ENCODE results near the gene ARID4B.
A peak's percentile ranks its signal among the peaks of the same experiment; 100 is the strongest.

The ARID4B gene

DNA sequence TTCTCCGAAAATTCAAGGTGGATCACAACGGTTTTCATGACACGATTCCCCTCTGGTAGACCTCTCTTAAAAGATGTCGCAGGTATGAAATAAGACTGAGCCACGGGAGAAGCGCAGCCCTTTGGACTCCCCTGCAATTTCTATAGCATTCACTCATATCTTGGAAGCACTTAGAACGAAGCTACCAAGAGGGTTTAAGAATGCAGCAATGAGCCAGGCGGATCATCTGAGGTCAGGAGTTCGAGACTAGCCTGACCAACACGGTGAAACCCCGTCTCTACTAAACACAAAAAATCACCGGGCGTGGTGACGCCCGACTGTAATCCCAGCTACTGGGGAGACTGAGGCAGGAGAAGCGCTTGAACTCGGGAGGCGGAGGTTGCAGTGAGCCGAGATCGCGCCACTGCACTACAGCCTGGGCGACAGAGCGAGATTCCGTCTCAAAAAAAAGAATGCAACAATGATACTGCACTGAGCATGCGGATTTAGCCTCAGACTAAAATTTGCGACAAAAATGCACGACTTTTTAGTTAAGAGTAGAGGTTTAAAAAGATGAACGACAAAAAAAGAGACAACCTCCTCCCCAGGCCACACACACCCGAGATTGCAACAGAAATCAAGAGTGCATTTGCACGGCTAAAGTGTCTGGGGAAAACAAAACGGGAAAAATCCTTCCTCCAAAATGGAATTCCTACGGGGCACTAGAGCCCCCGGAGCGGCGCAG lies 200.1 kb downstream of the ARID4B start:
- DNase-seq (ENCODE audit: low spot score) = peak; percentile 56

- DNase-seq (ENCODE audit: low spot score) = no peak
These were observed 200.8 kb downstream of the ARID4B start for GRCh38 chr1:235127203-235127602.

GRCh38 chr1:235124665-235125064 lies 203.3 kb downstream of the ARID4B start:
- no peak for DNase-seq (ENCODE audit: low spot score)

GRCh38 chr1:235124111-235124510 lies 203.9 kb downstream of the ARID4B start:
- DNase-seq (ENCODE audit: low spot score) = no peak

DNA sequence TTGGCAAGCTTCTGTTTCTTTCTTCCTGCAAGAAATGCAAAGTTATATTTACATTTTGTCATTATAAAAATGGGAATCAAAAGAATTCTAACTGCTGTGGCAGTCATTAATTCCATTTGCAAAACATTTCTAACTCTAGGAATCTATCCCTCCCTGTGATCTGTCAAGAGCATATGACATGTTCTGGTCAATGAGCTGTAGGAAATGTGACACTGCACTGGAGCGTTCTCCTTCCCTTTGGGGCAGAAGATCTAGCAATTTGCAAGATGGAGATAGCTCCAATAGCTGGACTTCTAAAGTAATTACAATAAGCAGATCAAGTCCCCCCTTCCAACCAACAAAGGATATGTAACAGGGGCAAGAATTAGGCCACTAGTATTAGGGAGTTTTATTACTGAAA lies 205.6 kb downstream of the ARID4B start:
- DNase-seq (ENCODE audit: low spot score) = no peak

All from NAMALWA (cell line).